HG03571 (cell line): Measurements from ENCODE around the gene FOXN3.

Source experiments
- ATAC-seq: cut with Tn5 transposase; IDR thresholded peaks from one replicate; pipeline ENCODE4 v1.9.1; 2021; ENCODE audit not compliant: unreplicated experiment

FOXN3 gene

DNA sequence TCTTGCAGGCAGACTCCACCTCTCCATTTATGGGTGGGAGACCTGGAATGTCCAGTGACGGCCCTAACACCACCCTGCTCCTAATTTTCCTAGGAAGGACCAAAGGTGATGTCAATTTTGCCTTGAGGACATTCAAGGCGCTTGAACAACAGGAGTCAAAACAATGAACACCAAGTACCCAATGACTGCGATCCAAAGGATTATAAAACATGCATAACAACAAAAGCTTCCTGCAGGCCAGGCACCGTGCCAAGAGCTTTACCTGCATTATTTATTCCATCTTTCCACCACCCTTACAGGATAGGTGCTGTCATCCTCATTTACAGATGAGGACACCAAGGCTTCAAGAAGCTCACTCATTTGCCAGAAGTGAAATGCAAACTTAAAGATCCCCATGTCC, 15.2 kb upstream of the FOXN3 start:
- ATAC-seq = no peak

DNA sequence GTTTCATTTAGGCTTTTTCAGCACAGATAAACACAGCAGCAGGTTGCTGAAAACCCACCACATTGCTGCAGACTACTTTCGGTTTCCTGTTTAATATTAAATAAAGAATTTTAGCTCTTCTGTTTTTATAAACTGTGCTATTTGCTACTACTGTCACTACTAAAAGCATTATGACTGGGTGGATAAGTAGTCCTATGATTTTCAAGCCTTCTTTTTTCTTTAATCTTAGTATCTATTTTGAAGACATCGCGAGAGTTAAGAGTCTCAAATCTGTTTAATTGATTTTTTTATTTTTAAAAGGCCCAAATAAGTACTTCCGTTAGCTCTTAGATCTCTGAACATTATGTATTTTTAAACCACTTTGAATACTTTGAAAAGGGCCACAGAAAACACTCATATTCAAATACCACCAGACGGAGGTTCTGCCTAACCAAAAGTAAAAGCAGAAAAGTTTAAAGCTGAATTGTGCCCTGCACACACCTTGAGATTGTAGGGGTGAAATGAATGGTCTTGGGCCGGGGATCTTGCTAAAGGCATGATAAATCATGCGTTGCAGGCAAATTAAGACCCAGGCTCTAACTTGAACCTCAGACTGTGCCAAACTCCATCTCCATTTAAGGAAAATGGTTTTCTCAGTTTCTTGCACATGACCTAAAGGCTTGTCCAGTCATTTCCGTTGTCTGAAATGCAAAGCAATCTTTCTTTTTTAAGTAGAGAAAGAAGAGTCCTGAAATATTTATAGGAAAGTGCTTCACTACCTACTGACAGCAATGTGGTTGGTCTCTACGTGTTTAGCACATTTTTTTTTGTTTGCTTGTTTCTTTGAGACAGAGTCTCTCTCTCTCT, 13.6 kb upstream of the FOXN3 start:
- peak; percentile 89 for ATAC-seq

DNA sequence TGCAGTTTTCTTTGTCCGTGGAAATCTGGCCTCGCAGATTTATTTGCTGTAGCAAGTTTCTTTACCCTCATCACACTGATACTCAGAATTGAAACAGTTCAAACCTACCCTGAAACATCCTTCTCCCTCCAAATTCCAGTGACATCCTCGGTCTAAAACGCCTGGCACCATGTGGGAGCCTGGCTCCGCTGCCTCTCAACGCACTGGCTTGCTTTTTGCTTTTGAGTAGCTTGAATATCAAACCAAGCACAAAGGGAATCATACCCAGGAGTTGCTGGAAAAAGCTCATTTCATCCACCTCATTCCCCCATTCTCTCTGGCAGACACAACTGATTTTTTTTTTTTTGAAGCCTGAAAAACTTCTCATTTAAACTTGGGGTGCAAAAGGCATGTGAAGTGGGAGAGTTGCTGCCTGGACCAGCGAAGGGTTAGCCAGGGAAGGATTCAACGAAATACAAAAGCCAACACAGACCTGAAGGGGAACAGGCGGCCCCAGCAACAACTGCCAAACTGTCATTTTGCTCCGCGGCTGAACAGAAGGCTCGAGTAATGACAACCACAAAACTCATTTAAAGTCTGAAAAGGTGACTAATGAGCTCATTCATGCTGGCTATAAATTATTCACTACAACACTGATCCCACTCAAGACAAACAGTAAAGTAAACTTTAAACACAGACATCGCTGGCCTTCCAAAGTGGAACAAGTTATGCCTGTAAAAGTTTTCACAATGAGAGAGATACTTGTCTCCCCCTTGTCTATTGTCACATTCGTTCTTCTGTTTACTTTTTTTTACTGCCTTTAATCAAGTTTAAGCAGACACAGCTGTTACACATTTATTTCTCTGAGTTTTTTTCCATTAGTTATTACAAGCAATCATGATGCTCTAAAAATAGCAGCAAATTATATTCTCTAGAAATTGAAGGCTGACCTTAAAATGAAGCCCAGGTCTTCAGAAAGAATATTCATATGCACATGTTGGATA, 12.5 kb upstream of the FOXN3 start:
- ATAC-seq = no peak

DNA sequence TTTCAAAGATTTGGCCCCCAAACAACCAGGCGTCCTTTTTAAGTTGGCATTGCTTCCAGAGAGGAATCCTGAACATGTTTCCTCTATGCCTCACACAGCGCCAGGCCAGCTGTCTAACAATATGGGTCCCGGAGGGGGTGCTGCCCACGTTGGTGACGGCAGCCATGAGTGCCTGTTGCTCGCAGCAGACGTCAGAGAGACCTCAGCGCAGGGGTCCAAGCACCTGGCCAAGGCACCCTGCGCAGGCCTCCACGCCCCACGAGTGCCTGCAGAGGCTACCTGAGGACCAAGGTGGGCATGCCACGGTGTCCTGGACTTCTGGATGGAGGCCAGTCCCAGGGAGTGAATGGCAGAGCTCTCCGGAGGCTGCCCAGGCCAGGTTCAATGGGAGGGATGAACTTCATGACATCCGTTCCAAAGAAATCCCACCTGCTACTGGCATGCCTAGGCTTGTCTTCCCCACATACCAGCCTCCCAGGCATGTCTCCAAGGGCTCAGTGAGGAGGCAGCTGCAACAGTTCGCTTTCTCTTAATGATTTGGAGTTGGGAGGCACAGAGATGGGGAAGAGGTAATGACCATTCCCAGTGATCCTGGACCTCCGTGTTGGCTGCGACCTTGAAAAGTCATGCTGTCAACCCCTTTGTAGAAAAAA, 11.6 kb upstream of the FOXN3 start:
- ATAC-seq = no peak

DNA sequence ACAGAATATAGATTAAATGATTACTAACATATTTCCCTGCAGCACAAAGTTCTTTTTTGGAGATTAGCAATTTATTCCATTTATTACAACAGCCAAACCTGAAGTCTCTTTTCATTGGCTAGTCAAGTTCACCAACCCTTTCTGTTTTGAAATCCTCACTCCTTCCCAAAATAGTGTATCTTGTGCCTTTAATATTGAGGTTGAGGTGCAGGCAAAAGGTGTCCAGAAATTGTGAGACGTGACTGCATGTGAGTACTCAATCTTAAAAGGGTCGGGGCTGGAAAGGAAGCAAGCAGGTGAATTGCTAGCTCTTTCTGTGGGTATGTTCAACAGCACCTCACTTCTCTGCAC, 11.1 kb upstream of the FOXN3 start:
- ATAC-seq = no peak

DNA sequence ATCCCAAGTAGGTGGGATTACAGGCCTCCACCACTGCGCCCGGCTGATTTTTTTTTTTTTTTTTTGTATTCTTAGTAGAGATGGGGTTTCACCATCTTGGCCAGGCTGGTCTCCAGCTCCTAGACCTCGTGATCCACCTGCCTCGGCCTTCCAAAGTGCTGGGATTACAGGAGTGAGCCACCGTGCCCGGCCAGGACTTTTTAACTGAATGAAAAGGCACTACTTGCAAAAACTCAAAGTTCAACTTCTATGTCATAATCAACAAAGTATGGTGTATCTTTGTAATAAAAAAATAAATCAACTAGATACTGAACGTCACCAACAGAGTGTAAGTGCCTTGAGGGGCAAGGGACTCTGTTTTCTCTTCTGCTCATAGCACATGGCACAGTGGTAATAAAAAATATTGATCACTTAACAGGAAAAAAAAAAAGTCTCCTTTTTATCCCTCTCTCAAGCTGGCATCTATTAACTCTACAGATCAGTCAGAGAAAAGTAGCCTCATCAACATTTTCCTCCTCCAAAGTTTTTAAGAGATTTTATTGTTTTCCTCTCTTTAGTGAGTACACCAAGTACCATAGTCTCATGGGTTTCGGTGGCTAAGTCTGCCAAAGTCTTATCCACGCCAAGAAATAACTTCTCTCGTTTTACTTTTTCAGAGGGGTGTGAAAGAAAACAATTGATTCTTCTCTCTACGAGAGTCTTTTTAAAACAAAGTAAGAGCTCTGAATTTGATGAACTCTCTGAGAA, 10.6 kb upstream of the FOXN3 start:
- ATAC-seq = no peak

DNA sequence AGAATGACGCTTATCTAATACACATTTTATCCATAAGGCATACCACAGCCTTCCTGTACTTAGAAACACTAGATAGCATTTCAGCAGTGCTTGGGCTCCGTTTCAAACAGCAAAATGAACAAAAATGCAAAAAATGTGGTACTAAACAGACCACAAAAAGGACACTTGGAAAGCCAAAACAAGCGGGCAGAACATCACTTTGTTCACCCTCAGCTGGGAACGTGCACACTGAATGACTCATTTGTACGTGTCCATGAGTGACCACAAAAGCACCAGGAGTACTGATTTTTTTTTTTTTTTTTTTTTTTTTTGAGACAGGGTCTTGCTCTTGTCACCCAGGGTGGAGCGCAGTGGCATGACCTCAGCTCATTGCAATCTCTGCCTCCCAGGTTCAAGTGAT, 8.9 kb upstream of the FOXN3 start:
- no peak for ATAC-seq

DNA sequence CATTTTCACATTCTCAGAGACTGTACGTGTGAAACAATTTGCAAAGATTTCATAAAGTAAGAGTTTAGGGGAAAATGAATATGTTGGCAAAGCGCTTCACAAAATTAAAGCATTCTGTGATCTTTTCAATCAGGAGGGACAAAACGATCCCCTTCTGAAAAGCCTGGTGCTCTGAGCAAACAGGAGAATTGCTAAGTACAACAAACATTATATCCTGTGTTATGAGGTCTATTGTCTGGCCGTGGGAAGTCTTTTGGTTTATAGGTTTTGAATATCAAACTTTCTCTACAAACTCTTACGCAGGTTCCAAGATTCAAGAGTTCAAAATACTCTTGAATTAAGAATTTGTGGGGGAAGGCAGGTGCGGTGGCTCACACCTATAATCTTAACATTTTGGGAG, 7.2 kb upstream of the FOXN3 start:
- no peak for ATAC-seq

DNA sequence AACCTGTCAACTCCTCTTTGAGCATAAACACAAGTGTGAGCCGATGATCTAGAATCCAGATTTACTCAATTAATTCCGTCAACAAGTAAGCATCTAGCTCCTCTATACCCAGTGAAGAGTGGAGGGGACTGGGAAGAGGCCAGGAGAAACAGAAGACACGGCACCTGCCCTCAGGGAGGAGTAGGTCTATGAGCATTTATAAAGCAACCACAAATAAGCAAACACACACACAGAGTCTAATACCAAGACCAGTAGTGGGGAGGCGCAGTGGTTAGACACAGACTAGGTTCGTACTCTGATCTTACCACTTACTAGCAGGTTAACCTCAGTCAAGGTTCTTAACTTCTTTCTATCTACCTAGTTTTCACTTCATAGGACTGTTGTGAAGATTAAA, 5.9 kb upstream of the FOXN3 start:
- ATAC-seq = no peak

DNA sequence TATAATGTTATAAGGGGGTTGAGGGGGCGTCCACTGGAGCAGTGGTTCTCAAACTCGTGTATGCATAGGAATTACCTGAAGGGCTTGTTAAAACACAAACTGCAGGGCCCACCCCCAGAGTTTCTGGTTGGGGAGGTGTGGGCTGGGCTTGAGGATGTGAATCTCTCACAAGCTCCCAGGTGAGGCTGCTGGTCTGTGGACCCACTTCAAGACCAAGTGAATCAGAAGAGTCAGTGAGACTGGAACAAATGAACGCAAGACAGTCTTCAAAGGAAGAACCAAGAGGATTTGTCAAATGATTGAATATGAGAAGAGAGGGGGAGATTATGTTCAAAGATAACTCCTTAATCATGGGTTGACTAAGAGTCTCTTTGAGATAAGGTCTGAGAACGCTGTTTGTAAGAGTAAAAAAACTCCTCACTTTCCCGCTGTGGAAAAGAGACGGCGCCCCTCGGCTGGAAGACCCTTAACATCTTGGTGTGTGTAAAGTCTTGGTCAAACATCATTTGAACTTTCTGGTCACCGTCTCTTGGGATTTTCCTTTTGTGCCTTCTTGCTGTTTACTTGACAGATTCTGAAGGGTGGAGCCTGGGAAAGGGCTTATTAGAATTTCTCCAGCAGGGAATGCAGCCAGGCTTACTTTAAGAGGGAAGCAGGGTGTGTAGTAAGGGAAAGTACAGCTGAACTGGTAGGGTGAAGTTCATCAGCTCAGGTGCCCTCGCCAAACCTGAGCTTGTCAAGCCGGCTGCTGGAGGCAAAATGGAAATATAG, 5.3 kb upstream of the FOXN3 start:
- ATAC-seq = no peak

DNA sequence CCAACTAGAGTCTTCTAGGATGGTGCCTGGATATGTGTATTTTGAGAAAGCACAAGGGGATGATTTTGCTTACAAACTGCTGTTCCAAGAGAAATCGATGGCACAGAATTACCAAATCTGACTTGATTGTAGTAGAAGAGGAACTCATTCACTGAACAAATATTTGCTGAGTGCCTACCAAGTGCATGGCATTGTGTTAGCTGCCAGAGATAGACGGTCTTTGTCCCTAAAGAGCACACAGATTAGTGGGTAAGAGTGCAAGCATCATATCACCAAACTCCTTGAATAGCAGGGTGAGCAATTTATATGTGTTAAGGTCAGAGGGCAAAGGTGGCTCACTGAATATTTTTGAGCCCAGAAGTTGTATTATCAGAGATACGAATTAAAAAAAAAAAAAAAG, 3.5 kb upstream of the FOXN3 start:
- ATAC-seq = no peak

DNA sequence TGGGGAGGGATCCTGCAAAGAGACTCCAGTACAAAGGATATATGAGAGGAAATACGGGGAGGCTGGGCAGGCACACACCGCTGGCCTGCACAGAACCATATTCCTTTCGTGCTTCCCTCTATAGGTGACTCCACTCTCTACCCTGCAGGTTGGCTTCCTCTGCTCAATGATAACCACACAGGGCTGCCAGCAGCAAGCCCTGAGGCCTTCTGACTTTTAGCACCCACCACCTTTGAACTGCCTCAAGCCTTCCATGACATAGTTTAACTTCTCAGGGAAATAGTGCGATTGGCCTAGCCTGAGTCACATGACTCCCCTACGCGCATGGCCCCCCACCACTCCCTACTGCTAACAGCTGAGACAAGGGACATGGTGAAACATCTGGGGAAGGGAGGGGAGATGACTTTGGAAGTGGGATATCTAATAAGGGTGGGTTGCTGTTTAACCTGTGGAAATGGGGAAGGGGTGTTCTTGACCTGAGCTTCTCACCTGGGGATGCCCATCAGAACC, 3.0 kb upstream of the FOXN3 start:
- ATAC-seq = no peak

DNA sequence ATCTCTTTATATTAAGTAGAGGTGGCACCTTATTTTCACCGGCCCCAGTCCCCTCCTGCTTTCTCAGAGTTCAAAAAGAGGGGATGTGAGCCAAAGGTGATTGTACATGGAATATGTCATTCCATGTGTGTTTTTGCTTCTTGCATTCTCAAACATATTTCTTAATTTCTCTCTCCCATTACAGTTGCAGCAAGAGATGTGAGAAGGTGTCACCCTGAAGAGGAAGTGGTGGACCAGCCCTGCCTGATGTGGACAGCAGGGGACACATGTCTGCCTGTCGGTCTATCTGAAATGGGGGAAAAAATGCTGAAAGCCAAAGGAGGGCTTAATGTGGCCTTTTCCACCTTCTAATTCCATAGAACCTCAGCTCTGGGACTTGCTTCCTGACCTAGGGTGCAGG, 1.9 kb upstream of the FOXN3 start:
- no peak for ATAC-seq

DNA sequence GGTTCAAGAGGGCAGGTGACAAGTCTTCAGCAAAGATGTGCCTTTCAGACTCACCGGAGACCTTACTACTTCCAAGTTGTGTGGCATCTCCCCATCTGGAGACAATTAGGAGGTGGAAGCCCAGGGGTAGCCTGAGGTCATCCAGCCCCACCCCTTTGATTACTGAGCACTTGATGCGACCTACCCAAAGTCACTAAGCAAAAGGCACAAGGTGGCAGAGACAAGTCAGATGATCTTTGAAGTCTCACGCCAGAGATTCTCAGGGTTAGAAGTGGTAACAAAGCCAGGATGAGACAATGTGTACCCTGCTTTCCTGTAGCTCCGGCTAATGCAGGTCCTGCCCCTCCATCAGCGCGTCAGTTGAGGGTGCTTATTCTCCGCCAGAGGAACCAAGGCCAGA, 1.4 kb upstream of the FOXN3 start:
- ATAC-seq = no peak

DNA sequence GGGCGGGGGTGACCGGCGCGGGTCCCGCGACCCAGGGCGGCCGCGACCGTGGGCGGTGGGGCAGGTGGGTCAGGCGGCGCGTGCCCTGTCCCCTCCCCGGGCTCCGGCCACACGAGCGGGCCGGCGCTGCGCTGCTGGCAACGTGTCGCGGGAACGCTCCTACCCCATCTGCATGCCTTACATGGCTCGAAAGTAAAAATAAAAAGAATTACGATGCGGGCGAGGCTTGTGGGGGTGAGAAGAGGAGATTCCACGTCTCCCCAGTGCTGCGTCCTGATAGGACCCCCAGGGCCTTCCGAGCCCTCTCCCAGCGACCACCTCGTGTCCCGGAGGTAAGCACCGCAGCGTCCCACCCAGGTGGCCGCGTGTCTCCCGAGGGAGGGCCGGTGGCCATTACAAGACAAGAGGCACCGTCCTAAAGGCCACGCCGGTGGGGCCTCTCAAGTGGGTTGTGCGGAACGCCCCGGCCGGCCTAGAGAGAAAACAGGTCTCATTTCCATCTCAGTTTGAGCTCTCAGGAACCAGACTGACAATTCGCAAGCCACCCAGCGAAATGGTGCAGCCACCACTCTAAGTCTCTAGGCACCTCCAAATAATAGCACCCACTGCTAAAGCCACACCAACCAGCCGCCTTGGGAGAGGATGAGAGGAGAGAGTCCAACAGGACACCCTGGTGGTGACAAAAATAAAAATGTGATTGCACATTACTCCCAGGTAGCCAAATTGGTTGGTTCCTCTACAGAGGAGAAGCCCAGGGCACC, 612 bp upstream of the FOXN3 start:
- ATAC-seq = peak; percentile 57

DNA sequence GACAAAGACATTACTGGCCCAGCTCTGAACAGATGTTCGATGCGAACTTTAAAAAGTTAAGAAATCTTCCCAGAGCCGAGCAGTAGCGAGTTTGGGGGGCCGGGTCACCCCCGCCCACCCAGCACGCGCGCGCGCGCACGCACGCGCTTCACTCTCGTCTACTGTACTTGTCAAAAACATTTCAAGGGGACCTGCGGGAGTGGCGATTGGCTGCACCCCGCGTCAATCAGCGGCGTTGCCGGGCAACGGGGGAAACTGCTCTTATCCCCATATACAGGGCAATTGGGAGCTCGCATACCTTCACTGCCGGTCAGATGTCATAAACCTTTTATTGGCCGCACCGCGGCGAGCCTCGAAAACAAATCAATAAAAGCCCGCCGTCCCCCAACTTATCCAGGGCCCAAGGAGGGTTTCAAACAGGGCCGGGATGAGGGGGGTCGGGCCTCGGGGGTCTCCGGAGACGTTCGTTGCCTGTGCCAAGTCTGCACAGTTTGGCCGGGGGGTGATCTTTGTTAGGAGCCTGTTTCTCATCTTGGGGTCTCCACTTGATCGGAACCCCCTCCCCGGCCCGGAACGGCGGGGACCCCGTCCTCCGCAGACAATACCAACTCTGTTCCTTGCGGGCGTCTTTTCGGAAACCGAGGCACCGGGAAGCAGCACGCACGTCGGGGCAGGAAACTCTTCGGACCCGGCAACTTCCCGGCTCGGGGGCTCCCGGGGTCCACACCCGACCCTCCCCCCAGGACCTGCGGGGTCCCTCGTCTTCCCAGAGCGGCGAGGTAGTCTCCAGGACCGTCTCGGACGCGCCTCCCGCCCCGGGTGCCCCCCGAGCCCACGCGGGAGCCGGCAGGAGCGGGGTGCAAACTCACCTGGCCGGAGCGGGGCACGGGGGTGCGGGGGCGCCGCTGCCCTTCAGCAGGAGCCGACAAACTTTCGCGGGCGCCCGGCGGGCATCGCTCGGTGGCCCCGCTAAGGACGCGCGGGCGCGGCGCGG, 734 bp downstream of the FOXN3 start:
- ATAC-seq = peak; percentile 77

DNA sequence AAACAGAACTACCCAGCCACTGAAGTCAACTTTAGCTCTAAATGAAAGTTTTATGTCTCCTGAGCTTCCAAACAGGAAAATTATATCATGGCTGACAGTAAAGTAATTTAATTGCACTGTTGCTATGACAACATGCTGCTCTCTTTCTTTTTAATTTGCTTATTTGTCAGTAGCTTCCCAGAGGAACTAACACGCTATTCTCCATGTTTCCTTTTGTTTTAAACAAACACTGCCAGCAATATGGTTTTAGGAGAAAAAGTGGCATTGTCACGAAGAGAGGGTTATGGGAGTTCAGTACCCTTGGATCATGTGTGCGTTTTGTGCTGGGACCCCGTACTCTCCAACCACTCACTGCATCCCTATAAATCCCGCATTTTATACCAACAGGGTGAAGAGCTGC, 1.9 kb downstream of the FOXN3 start:
- no peak for ATAC-seq

DNA sequence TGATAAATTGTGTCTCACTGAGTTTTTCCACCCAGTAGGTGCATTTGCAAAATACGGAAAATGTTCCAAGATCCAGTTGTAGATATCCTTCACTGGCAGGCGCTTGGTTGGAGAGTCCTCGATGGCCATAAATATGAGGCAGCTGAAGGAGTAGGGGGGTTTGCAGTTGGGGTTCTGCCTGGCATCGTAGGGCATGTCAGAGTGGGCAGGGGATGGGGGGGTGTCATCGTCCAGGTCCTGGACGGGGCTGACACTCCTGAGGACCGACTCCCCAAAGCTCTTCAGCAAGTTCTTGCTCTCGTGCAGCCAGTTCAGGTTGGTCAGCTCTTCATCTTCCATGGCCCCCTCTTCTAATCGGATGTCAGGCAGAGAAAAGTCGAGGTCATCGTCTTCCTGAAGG, 5.1 kb downstream of the FOXN3 start:
- no peak for ATAC-seq
